ENCODE results near the gene JAK2.
"Not testable (repeated sequence)": the region's sequence is repeated elsewhere in the genome, so short reads cannot be mapped to it uniquely, and the experiment has no call there.

Gene JAK2

GRCh38 chr9:4980086-4980727 lies 4.9 kb upstream of the JAK2 start:
- no peak for DNase-seq (ENCODE audit: low spot score)
- FAIRE-seq, result no peak

GRCh38 chr9:4982721-4983482 lies 2.2 kb upstream of the JAK2 start:
- FAIRE-seq (no peak), DNase-seq (ENCODE audit: low spot score) (no peak)

- DNase-seq (ENCODE audit: low spot score) (no peak), FAIRE-seq (no peak)
Observed at GRCh38 chr9:4983601-4984165, 1.4 kb upstream of the JAK2 start.

- DNase-seq (ENCODE audit: low spot score) (no peak), FAIRE-seq (no peak)
Observed at GRCh38 chr9:4984171-4984620, 876 bp upstream of the JAK2 start.

DNA sequence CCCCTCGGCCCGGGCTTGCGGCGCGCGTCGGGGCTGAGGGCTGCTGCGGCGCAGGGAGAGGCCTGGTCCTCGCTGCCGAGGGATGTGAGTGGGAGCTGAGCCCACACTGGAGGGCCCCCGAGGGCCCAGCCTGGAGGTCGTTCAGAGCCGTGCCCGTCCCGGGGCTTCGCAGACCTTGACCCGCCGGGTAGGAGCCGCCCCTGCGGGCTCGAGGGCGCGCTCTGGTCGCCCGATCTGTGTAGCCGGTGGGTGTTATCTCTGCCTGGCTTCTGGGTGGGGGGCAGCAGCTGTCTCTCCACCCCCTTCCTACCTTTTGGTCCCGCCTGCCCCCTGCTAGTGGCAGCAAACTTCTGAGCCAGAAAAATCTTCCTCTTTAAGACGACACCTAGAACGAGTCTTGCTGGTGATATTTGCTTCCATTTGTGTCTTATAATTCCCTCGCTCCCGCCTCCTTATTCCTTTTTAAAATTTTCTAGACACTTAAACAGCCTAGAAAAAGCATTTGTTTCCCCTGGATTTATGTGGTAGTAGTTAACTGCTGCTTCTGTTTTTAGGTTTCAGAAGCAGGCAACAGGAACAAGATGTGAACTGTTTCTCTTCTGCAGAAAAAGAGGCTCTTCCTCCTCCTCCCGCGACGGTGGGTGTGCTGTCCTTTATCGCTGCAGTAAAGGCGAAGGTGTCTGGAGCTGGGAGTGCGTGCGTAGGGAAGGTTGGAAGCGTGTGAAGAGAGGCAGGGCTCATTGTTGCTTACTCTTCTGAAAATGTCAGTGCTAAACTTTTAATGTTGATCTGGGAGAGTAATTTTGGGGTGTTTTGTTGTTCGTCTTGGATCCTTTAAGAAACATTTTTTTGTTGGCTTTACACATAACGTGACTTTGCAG lies 554 bp downstream of the JAK2 start:
- peak; percentile 9 for DNase-seq (ENCODE audit: low spot score)
- no peak for FAIRE-seq

- DNase-seq (ENCODE audit: low spot score), result no peak
- FAIRE-seq, result no peak
Observed at GRCh38 chr9:4986296-4986695, 1.2 kb downstream of the JAK2 start.

- FAIRE-seq, result no peak
- no peak for DNase-seq (ENCODE audit: low spot score)
Observed at GRCh38 chr9:4986783-4987182, 1.7 kb downstream of the JAK2 start.

- DNase-seq (ENCODE audit: low spot score), result peak; percentile 26
- no peak for FAIRE-seq
Observed at GRCh38 chr9:4987961-4988421, 2.9 kb downstream of the JAK2 start.

DNA sequence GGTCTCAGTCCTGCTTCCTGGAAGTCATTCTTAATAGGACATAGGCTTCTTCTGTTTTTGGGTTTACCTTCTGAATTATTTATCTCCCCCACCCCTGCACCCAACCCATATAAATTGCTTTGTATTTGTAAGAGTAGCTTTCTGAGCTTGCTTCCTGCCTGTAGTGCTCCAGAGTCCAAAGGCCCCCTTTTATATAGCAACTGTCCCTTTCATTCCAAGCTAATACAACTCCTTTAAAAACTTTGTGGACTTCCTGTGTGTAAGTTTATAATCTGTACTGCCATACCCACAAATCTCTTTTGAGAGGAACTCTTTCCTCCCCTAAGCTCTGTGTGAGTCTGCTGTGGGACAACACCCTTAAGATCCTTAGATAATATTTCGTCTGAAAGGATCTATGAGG lies 7.8 kb downstream of the JAK2 start:
- FAIRE-seq (no peak), DNase-seq (ENCODE audit: low spot score) (no peak)

- DNase-seq (ENCODE audit: low spot score) (no peak), FAIRE-seq (no peak)
Observed at GRCh38 chr9:4994166-4994890, 9.3 kb downstream of the JAK2 start.

- DNase-seq (ENCODE audit: low spot score) (no peak), FAIRE-seq (no peak)
Observed at GRCh38 chr9:4997196-4997595, 12.1 kb downstream of the JAK2 start.

DNA sequence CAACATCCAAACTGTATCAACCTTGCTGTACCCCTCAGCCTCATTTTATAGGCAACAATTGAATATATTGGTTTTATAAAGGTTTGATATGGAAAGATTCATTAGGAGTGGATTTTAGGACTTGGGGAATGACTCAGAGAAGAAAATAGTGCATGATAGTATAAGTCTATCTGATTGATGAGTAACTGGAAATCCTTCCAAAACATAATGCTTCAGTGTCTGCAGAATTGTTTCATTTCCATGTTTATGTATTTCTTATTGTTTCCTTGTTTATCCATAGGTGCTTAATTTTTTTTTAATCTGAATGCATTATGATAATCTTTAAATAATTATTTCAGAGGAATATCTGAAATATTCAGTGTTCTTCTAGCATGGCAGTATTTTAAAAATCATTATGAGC lies 12.6 kb downstream of the JAK2 start:
- no peak for DNase-seq (ENCODE audit: low spot score)
- no peak for FAIRE-seq

DNA sequence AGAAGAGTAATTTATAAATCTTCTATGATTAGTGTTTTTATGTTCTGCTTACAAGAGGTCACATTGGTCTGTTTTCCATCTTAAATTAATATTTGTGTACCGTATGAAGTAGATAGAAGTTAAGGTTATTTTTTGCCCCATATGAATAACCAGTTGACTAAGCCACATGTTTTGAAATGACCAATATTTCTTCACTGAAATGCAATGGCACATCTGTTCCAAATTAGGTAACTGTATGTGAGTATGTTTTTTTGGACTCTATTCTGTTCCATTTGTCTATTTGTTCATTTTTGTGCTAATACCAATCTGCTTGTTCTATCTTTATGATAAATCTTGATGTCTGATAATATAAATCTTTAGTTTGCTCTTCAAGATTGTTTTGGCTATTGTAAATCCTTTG lies 17.7 kb downstream of the JAK2 start:
- FAIRE-seq, result no peak
- no peak for DNase-seq (ENCODE audit: low spot score)

DNA sequence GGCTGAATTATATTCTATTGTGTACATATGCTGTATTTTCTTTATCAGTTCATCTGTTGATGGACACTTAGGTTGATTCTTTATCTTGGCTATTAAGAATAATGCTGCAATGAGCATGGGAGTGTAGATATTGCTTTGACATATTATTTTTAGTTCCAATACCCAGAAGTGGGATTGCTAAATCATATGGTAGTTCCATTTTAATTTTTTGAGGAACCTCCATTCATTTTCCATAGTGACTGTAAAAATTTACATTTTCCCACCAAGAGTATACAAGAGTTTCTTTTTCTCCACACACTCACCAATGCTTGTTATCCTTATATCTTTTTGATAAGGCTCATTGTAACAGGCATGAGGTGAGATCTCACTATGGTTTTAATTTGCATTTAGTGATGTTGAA lies 19.4 kb downstream of the JAK2 start:
- FAIRE-seq (no peak), DNase-seq (ENCODE audit: low spot score) (no peak)

DNA sequence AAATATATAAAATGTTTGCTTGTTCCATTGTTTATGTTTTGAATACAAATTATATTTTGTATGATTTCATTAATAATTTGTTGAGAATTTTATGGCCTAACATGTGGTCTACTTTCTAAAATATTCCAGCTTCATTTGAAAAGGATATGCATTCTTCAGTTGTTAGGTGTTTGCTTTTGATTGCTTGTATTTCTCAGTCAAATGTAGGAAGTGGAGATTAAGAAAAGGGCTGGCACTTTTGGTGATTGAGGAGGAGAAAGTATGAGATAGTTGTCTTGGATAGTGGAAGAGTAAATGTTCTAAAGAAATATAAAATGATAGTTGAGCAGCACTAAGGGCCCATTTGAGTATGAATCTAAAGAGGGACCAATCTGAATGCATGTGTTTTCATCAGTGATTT lies 23.1 kb downstream of the JAK2 start:
- FAIRE-seq (no peak), DNase-seq (ENCODE audit: low spot score) (no peak)

GRCh38 chr9:5013374-5013773 lies 28.3 kb downstream of the JAK2 start:
- DNase-seq (ENCODE audit: low spot score) (no peak), FAIRE-seq (no peak)

DNA sequence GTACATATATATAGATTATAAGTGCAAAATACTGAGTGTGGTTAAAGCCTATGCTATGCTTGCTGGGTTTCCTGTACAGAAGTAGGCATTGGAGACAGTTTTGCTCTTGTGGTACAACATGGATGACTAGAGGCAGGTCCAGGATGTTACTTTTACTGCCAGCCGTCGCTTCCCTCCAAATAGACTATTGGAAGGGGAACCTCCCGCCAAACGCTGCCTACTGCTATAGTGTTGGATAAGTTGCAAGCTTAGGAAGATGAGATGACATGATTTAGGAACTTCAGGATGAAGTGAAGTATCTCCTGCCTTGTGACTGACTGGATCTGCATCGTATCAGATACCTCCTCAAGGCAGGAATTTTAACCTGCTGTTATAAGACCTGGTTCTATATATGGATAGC lies 30.9 kb downstream of the JAK2 start:
- FAIRE-seq, result no peak
- DNase-seq (ENCODE audit: low spot score), result no peak

GRCh38 chr9:5025416-5025815 lies 40.3 kb downstream of the JAK2 start:
- DNase-seq (ENCODE audit: low spot score) (no peak), FAIRE-seq (no peak)

DNA sequence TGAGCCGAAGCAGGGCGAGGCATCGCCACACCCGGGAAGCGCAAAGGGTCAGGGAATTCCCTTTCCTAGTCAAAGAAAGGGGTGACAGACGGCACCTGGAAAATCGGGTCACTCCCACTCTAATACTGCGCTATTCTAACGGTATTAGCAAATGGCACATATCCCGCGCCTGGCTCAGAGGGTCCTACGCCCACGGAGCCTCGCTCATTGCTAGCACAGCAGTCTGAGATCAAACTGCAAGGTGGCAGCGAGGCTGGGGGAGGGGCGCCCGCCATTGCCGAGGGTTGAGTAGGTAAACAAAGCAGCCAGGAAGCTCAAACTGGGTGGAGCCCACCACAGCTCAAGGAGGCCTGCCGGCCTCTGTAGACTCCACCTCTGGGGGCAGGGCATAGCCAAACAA lies 46.9 kb downstream of the JAK2 start:
- FAIRE-seq; DNase-seq (ENCODE audit: low spot score): not testable (repeated sequence)

DNA sequence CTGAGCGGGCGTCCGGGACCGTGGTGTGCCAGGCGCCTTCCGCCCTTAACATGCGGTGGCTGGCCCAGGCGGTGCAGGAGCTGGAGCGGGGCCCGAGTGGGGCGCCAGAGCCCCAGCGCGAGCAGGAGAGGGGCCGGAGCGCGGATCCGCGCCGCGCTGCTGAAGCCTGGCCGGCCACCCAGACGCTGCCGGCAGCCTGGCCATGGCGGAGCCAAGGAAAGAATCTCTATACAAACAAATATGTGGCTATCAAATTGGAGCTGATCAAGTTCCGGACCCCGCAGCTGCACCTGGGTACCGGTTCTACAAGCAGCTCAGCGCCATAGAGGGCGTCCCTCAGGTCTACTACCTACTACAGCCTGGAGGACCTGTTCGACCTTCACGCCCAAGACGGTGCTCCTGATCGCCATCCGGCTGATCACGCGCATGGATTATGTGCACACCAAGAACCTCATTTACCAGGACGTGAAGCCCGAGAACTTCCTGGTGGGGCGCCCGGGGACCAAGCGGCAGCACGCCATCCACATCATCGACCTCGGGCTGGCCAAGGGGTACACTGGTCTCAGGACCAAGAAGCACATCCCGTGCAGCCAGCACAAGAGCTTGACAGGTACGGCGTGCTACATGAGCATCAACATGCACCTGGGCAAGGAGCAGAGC lies 55.8 kb downstream of the JAK2 start:
- FAIRE-seq (no peak), DNase-seq (ENCODE audit: low spot score) (no peak)

Measured in urothelium cell line (cell line).